Measurements from ENCODE around the gene KIAA1586.
"Not testable (repeated sequence)": the region's sequence is repeated elsewhere in the genome, so short reads cannot be mapped to it uniquely, and the experiment has no call there.

KIAA1586 gene

GRCh38 chr6:57047257-57047585, 728 bp downstream of the KIAA1586 start:
- DNase-seq (ENCODE audit: low read depth in 2 of 2), result not testable (repeated sequence)

GRCh38 chr6:57047859-57048258, 1.4 kb downstream of the KIAA1586 start:
- DNase-seq (ENCODE audit: low read depth in 2 of 2), result not testable (repeated sequence)

- no peak for DNase-seq (ENCODE audit: low read depth in 2 of 2)
Observed at GRCh38 chr6:57048577-57048976, 2.1 kb downstream of the KIAA1586 start.

GRCh38 chr6:57063847-57064246, 17.4 kb downstream of the KIAA1586 start:
- DNase-seq (ENCODE audit: low read depth in 2 of 2), result no peak

GRCh38 chr6:57064809-57065208, 18.3 kb downstream of the KIAA1586 start:
- no peak for DNase-seq (ENCODE audit: low read depth in 2 of 2)

- DNase-seq (ENCODE audit: low read depth in 2 of 2), result no peak
Observed at GRCh38 chr6:57068061-57068460, 21.6 kb downstream of the KIAA1586 start.

GRCh38 chr6:57069228-57069627, 22.7 kb downstream of the KIAA1586 start:
- no peak for DNase-seq (ENCODE audit: low read depth in 2 of 2)

- no peak for DNase-seq (ENCODE audit: low read depth in 2 of 2)
Observed at GRCh38 chr6:57069920-57070331, 23.4 kb downstream of the KIAA1586 start.

GRCh38 chr6:57072108-57072507, 25.6 kb downstream of the KIAA1586 start:
- DNase-seq (ENCODE audit: low read depth in 2 of 2), result no peak

GRCh38 chr6:57074383-57074782, 27.9 kb downstream of the KIAA1586 start:
- DNase-seq (ENCODE audit: low read depth in 2 of 2), result no peak

- DNase-seq (ENCODE audit: low read depth in 2 of 2), result no peak
Observed at GRCh38 chr6:57075092-57075491, 28.6 kb downstream of the KIAA1586 start.

GRCh38 chr6:57078531-57079207, 32.2 kb downstream of the KIAA1586 start:
- no peak for DNase-seq (ENCODE audit: low read depth in 2 of 2)

GRCh38 chr6:57085471-57085870, 39.0 kb downstream of the KIAA1586 start:
- DNase-seq (ENCODE audit: low read depth in 2 of 2), result no peak

GRCh38 chr6:57086843-57087242, 40.4 kb downstream of the KIAA1586 start:
- no peak for DNase-seq (ENCODE audit: low read depth in 2 of 2)

- DNase-seq (ENCODE audit: low read depth in 2 of 2), result no peak
Observed at GRCh38 chr6:57087916-57088315, 41.4 kb downstream of the KIAA1586 start.

GRCh38 chr6:57089265-57089664, 42.8 kb downstream of the KIAA1586 start:
- DNase-seq (ENCODE audit: low read depth in 2 of 2), result no peak

GRCh38 chr6:57089687-57090457, 43.4 kb downstream of the KIAA1586 start, which contains the start of gene ZNF451:
ZNF451 (plus strand) TSS chr6:57090188; CDS start chr6:57090254, 66 bp downstream.
- DNase-seq (ENCODE audit: low read depth in 2 of 2), result peak; percentile 93 to 97

- DNase-seq (ENCODE audit: low read depth in 2 of 2), result not testable (repeated sequence)
Observed at GRCh38 chr6:57090458-57091067, 44.1 kb downstream of the KIAA1586 start.

- not testable (repeated sequence) for DNase-seq (ENCODE audit: low read depth in 2 of 2)
Observed at GRCh38 chr6:57091375-57091774, 44.9 kb downstream of the KIAA1586 start.

- no peak for DNase-seq (ENCODE audit: low read depth in 2 of 2)
Observed at GRCh38 chr6:57094689-57095088, 48.2 kb downstream of the KIAA1586 start.

GRCh38 chr6:57097596-57097995, 51.1 kb downstream of the KIAA1586 start:
- DNase-seq (ENCODE audit: low read depth in 2 of 2), result no peak

GRCh38 chr6:57102976-57103375, 56.5 kb downstream of the KIAA1586 start:
- DNase-seq (ENCODE audit: low read depth in 2 of 2), result no peak

GRCh38 chr6:57104336-57104735, 57.8 kb downstream of the KIAA1586 start:
- DNase-seq (ENCODE audit: low read depth in 2 of 2), result no peak
